NCI-H345 treated with DMSO at 0.1 percent for 48 hours (cell line): ENCODE data around the gene SSH2.

Experiments
- DNase-seq: peaks from one replicate; lab custom pipeline; 2025; ENCODE audit not compliant: unreplicated experiment; lab: John Stamatoyannopoulos, UW

Gene SSH2

DNA sequence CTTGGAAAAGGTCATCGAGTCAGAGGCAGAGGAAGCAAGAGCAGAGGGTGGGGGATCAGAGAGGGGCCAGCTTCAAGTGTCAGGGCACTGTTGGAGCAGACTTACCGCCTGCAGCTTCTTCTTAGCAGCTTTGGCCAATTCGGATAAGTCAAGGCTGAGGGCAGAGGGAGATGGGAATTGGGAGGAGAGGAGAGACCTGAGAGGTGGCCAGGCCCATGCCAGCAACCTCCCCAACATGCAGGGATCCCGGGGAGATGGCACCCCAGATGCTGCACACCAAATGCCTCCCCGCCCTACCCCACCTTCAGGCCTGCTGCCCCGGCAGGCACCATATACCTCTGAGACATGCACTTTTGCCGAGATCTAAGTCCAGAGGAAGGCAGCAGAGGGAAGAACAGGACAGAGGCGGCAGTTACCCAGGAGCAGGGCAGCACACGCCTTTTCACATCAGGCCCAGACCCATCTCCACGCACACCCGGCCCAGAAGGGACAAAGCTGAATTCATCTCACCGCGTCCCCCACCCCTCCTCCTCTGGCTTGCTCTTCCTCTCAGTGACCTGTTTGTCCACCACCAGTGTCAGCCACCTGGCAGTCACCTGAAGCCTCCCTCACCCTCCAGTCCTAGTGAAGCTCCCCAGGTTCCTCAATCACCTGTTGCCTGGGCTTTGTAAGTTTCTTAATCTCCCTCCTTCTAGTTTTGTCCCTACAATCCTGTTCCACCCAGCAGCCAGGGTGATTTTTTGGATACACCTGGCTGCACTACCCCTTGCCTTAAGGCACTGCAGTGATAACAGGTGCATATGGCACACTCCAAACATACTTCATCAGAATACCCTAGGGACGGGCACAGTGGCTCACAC is 351.2 kb downstream of the SSH2 start:
- DNase-seq = no peak

DNA sequence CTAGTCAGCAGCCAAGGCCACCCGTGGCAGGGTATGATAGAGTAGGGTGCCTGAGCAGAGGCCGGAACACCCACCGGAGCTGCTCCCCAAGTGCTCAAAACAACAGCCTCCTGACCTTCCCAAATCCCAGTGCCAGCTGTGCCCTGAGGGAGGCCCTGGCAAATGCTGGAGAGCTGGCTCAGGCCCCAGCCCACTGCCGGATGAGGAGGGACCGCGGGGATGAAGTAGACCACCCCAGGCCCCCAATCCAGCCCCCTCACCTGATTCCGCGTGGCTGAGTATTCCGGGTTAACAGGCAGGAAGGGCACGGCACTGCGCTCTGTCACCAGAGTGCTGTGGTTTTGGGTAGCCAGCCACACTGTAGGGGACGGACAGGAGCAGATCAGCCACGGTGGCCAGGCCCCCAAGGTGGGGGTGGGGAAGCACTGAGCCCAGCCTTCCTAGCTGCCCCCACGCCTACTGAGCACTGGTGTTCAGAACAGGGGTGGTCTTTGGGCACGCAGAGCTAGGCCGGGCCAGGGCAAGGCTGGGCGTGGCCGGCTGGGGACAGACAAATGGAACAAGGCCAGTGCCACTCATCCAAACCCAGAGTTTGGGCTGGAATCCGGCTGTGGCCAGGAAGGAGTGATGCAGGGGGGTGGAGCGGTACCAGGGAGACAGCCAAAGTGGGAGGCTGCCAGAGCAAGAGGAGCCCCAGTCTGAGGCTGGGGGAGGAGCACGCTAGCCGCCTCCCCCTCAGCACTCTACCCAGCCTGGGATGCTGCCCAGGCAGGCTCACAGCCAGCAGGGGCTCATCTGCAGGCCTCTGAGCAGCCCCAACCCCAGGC is 352.4 kb downstream of the SSH2 start:
- DNase-seq = no peak

DNA sequence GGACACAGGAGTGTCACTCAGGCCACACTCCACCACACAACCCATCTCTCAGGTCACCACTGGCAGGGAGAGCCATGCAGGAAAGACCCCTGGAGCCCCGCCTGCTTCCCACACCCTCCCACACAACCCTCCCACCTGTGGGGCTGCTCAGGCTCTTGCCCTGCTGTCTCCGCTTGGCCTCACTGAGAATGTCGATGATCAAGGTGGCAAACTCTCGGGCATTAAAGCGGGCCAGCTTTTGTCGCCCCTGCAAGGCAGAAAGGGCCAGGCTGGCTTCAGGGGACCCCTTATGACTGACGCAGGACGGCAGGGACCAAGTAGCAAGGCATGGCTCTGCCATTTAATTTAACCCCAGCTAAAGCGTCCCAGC is 353.0 kb downstream of the SSH2 start:
- DNase-seq = no peak

DNA sequence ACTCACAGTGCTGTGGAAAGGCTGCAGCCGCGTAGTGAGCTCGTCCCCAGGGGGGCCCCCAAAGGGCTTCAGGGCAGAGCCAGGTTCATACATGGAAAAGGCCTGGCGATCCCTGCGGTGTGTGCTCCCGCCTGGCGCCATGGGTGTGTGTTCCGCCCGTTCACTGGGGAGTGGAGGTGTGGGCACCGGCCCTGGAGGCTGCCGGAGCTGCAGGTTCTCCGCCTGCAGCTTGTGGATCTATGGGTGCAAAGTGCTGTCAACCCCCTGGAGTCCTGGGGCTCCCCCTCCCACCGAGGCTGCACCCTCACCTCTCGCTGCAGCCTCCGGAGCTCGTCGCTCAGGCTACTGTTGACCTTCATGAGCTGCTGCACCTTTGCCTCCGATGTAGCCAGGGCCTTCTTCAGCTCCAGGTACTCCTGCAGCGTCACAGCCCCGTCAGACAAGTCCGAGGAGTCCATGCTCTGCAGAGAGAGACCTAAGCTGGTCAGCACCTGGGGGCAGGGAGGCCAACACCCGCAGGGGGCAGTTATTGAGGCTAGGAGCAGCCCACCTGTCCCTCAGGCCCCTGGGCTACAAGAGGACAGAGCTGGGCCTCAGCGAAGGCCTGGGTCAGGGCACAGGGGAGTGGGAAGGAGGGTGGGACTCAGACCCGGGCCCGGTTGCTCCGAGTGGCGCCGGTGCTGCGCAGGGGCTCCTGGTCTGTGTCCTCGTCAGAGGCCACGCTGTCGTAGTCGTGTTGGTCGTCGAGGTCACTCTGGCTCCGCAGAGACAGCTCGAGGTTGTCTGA is 353.6 kb downstream of the SSH2 start:
- DNase-seq = no peak
